Measurements from ENCODE around the gene PTBP1.
A peak's percentile ranks its signal among the peaks of the same experiment; 100 is the strongest.

Gene PTBP1

GRCh38 chr19:796692-797527 is at the start of gene PTBP1:
PTBP1 (plus strand) TSS chr19:797452; CDS start chr19:797498, 46 bp downstream.
- DNase-seq (ENCODE audit: low read depth, low spot score): peak; percentile 100

DNA sequence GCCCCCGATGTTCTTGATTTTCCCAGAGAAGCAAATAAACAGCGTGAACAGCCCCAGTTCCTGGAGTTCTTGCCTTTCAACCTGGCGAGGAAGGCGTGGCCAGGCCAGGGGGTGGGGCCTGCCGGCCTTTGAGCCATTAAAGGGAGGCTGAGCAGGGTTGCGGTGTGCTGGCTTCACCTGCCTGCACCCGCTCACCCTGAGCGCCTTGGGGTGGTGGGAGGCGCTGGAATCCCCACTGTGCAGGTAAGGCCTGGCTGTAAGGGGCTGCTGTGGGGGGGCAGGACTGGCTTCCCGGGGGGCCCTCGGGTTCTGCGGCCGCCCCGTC is 49.0 kb upstream of the PTBP1 start:
- peak; percentile 24 for DNase-seq (ENCODE audit: low read depth, low spot score)

- DNase-seq (ENCODE audit: low read depth, low spot score): no peak
Measured at GRCh38 chr19:749811-750210, 47.4 kb upstream of the PTBP1 start.

- DNase-seq (ENCODE audit: low read depth, low spot score): no peak
Measured at GRCh38 chr19:750640-751423, 46.4 kb upstream of the PTBP1 start, which contains the start of gene MISP. MISP (plus strand) TSS chr19:751112; CDS start chr19:756947, 5,835 bp downstream.

GRCh38 chr19:751501-752341 is 45.5 kb upstream of the PTBP1 start:
- no peak for DNase-seq (ENCODE audit: low read depth, low spot score)

- peak; percentile 70 for DNase-seq (ENCODE audit: low read depth, low spot score)
Measured at GRCh38 chr19:752652-753517, 44.4 kb upstream of the PTBP1 start.

DNA sequence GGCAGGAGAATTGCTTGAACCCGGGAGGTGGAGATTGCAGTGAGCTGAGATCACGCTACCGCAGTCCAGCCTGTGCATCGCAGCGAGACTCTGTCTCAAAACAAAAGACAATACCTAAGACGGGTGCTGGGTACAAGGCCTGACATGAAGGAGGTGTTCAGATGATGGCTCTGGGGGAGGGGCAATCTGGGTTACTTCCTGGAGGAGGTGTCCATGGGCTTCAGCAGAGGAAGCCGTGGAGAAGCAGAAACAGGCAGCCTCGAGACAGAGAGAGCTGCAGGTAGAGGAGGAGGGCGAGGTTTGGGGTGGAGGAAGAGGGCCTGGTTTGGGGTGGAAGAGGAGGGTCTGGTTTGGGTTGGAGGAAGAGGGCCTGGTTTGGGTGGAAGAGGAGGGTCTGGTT is 42.7 kb upstream of the PTBP1 start:
- DNase-seq (ENCODE audit: low read depth, low spot score): no peak

- no peak for DNase-seq (ENCODE audit: low read depth, low spot score)
Measured at GRCh38 chr19:755063-755462, 42.2 kb upstream of the PTBP1 start.

- peak; percentile 46 for DNase-seq (ENCODE audit: low read depth, low spot score)
Measured at GRCh38 chr19:756236-756635, 41.0 kb upstream of the PTBP1 start.

DNA sequence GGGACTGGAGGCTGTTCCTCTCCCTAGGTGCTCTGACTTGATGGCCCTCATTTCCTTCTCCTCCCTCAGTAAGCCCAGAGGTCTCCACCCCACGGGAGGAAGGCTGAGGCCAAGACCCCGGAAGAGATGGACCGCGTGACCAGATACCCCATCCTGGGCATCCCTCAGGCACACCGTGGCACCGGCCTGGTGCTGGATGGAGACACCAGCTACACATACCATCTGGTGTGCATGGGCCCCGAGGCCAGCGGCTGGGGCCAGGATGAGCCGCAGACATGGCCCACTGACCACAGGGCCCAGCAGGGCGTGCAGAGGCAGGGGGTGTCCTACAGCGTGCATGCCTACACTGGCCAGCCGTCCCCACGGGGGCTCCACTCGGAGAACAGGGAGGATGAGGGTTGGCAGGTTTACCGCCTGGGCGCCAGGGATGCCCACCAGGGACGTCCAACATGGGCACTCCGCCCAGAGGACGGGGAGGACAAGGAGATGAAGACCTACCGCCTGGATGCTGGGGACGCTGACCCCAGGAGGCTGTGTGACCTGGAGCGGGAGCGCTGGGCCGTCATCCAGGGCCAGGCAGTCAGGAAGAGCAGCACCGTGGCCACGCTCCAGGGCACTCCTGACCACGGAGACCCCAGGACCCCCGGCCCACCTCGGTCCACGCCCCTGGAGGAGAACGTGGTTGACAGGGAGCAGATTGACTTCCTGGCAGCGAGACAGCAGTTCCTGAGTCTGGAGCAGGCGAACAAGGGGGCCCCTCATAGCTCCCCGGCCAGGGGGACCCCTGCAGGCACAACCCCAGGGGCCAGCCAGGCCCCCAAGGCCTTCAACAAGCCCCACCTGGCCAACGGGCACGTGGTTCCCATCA is 40.2 kb upstream of the PTBP1 start:
- no peak for DNase-seq (ENCODE audit: low read depth, low spot score)

- DNase-seq (ENCODE audit: low read depth, low spot score): no peak
Measured at GRCh38 chr19:757811-758668, 39.2 kb upstream of the PTBP1 start.

GRCh38 chr19:763181-763580 is 34.1 kb upstream of the PTBP1 start:
- DNase-seq (ENCODE audit: low read depth, low spot score): no peak

GRCh38 chr19:763869-764268 is 33.4 kb upstream of the PTBP1 start:
- DNase-seq (ENCODE audit: low read depth, low spot score): no peak

DNA sequence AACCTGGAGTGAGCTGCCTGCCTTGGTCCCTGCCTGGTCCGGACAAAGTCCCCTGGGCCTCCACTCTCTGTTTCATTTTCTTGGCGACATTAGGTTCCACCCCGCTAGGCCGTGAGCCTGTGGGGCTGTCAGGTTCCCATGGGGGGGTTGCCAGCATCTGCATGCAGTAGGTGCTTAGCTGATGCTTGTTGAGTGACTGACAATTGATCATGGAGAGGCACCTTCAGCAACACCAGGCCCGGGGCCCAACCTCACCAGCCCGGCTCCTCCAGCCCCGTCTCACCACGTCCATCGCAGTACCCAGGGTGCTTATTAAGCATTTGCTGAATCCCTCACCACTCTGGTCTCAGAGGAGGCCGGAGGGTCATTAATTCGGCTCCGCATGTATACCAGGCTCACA is 33.0 kb upstream of the PTBP1 start:
- no peak for DNase-seq (ENCODE audit: low read depth, low spot score)

DNA sequence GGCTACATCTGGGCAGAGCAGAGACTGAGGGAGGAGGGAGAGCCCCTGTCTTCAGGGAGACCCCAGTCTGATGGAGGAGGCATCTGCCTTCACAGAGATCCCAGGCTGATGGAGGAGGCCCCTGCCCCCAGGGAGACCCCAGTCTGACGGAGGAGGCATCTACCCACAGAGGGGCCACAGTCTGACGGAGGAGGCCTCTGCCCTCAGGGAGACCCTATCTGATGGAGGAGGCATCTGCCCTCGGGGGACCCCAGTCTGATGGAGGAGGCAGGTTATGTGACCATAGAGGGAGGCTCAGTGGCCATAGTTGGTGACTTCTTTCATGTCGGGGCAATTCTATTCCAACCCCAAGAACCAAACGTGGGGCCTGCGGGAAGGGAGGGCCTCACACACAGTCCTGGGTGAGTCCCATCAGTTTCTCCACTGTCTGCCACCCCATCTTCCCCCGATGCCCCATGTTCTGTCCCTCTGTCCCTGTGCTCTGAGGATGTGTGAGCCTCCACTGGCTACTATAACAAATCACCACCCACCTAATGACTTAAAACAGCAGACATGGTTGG is 32.0 kb upstream of the PTBP1 start:
- no peak for DNase-seq (ENCODE audit: low read depth, low spot score)

GRCh38 chr19:768424-768823 is 28.8 kb upstream of the PTBP1 start:
- peak; percentile 80 for DNase-seq (ENCODE audit: low read depth, low spot score)

DNA sequence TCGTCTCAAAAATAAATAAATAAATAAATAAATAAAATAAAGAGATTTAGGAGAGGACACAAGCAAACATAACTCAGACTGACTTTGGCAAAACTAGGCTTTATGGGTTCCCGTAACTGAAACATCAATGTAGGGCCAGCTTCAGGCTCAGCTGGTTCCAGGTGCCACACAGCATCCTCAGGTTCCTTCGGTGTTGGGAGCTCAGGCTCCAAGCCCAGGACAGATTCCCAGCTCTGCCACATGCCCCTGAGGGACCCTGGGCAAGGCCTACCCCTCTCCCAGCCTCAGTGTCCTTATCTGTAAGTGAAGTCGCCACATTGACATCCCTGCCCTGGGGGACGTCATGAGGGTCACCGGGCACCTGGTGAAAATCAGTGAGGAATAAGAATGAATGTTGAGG is 27.6 kb upstream of the PTBP1 start:
- DNase-seq (ENCODE audit: low read depth, low spot score): no peak

- DNase-seq (ENCODE audit: low read depth, low spot score): peak; percentile 40
Measured at GRCh38 chr19:771332-771785, 25.9 kb upstream of the PTBP1 start.

DNA sequence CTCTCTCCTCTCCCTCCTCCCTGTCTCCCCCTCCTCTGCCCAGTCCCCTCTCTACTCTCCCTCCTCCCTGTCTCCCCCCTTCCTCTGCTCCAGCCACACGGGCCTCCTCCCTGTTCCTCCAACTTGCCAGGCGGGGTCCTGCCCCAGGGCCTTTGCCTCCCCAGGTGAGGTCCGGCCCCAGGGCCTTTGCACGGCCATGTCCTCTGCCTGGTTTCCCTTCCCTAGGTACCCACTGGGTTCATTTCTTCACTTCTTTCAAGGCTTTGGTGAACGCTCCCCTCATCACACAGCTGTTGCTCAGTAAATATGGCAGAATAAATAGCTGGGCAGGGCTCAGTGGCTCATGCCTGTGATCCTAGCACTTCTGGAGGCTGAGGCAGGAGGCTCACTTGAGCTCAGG is 25.2 kb upstream of the PTBP1 start:
- DNase-seq (ENCODE audit: low read depth, low spot score): no peak

All from ELF-1 (cell line).